Measurements from ENCODE around the gene SP2.

Gene SP2

GRCh38 chr17:47949197-47949759 lies 53.2 kb downstream of the SP2 start:
- DNase-seq (ENCODE audit: low read depth in 2 of 2): peak; percentile 51 to 82

GRCh38 chr17:47949946-47950345 lies 53.9 kb downstream of the SP2 start:
- DNase-seq (ENCODE audit: low read depth in 2 of 2): no peak

GRCh38 chr17:47950448-47950847 lies 54.4 kb downstream of the SP2 start:
- DNase-seq (ENCODE audit: low read depth in 2 of 2): no peak

GRCh38 chr17:47952171-47953021 lies 56.4 kb downstream of the SP2 start:
- no peak for DNase-seq (ENCODE audit: low read depth in 2 of 2)

- no peak for DNase-seq (ENCODE audit: low read depth in 2 of 2)
Measured at GRCh38 chr17:47953909-47954308, 57.9 kb downstream of the SP2 start.

GRCh38 chr17:47955497-47956461 lies 59.7 kb downstream of the SP2 start:
- no peak for DNase-seq (ENCODE audit: low read depth in 2 of 2)

GRCh38 chr17:47956791-47957590 lies 61.0 kb downstream of the SP2 start:
- no peak for DNase-seq (ENCODE audit: low read depth in 2 of 2)

- DNase-seq (ENCODE audit: low read depth in 2 of 2): no peak
Measured at GRCh38 chr17:47957591-47958490, 61.8 kb downstream of the SP2 start, which contains the start of gene PRR15L. PRR15L (minus strand) TSS chr17:47957883; CDS start chr17:47953234, 4,649 bp downstream.

- DNase-seq (ENCODE audit: low read depth in 2 of 2): no peak
Measured at GRCh38 chr17:47959825-47960655, 64.0 kb downstream of the SP2 start.

- no peak for DNase-seq (ENCODE audit: low read depth in 2 of 2)
Measured at GRCh38 chr17:47961406-47961805, 65.4 kb downstream of the SP2 start.

GRCh38 chr17:47962901-47963300 lies 66.9 kb downstream of the SP2 start:
- DNase-seq (ENCODE audit: low read depth in 2 of 2): no peak

- no peak for DNase-seq (ENCODE audit: low read depth in 2 of 2)
Measured at GRCh38 chr17:47964856-47965255, 68.8 kb downstream of the SP2 start.

GRCh38 chr17:47966079-47966519 lies 70.1 kb downstream of the SP2 start:
- DNase-seq (ENCODE audit: low read depth in 2 of 2): no peak

GRCh38 chr17:47967607-47968252 lies 71.7 kb downstream of the SP2 start:
- no peak for DNase-seq (ENCODE audit: low read depth in 2 of 2)

GRCh38 chr17:47968836-47969235 lies 72.8 kb downstream of the SP2 start:
- no peak for DNase-seq (ENCODE audit: low read depth in 2 of 2)

- no peak for DNase-seq (ENCODE audit: low read depth in 2 of 2)
Measured at GRCh38 chr17:47969930-47970724, 74.1 kb downstream of the SP2 start.

- peak; percentile 99 to 100 for DNase-seq (ENCODE audit: low read depth in 2 of 2)
Measured at GRCh38 chr17:47970725-47971499, 74.9 kb downstream of the SP2 start, which contains the start of gene CDK5RAP3. CDK5RAP3 (plus strand) TSS chr17:47971113; CDS start chr17:47971147, 34 bp downstream.

Data from stimulated activated CD4-positive, alpha-beta T cell treated with anti-CD3 and anti-CD28 coated beads, Interleukin-12 subunit alpha, Interleukin-12 subunit beta, amount 100 ng/mL, for 24 hours (primary cell).